Chondrocyte (in vitro differentiated cells): ENCODE data around the gene GUCY2F. TPM values are rescaled to one million over a fixed set of nuclear protein-coding genes. Genes with fewer than 3 reads are reported as not detected.

Experiments
- DNase-seq: peaks from one replicate; pipeline ENCODE4 v3.0.0; 2021; ENCODE audit warnings: mixed read lengths, low spot score
- H3K27ac Mint-ChIP-seq: one replicate; pipeline ENCODE4 v1.8.0; 2021; ENCODE audit warnings: mild to moderate bottlenecking, moderate library complexity, mixed read lengths; ENCODE audit not compliant: unreplicated experiment
- H3K27me3 Mint-ChIP-seq: 2 replicates; pipeline ENCODE4 v1.8.0; 2021; ENCODE audit warnings: low read depth, mixed read lengths
- H3K36me3 Mint-ChIP-seq: 2 replicates; pipeline ENCODE4 v1.8.0; 2021; ENCODE audit warnings: low read depth, mixed read lengths
- H3K4me1 Mint-ChIP-seq: 2 replicates; pipeline ENCODE4 v1.8.0; 2021; ENCODE audit warnings: low read depth, mild to moderate bottlenecking, mixed read lengths
- H3K4me3 Mint-ChIP-seq: one replicate; pipeline ENCODE4 v1.8.0; 2021; ENCODE audit warnings: mild to moderate bottlenecking, moderate library complexity, mixed read lengths; ENCODE audit not compliant: unreplicated experiment
- H3K9me3 Mint-ChIP-seq: 2 replicates; pipeline ENCODE4 v1.8.0; 2021; ENCODE audit warnings: low read depth, mixed read lengths
- CTCF ChIP-seq: fragments of 200-600 bp; sonication (generic); IDR thresholded peaks from 2 replicates; pipeline ENCODE4 v1.5.0; 2021; ENCODE audit warnings: antibody characterized with exemption, mild to moderate bottlenecking, moderate library complexity
- long read RNA-seq: library from polyadenylated mRNA; stranded (forward); transcript quantifications from one replicate; pipeline ENCODE4 v2.0.0, GENCODE V29; 2021
- total RNA-seq: library from RNA; stranded (reverse); gene quantifications from 3 replicates; pipeline ENCODE4 v1.2.1, GENCODE V29; 2021

The GUCY2F gene
- not detected in 3 replicates for total RNA-seq
- long read RNA-seq: 0 reads

- DNase-seq: no peak
Measured at GRCh38 chrX:109481986-109482385, at the start of gene GUCY2F. TSS of gene GUCY2F (minus strand) at chrX:109482086. CDS start at chrX:109475936, 6,150 bp downstream.

DNA sequence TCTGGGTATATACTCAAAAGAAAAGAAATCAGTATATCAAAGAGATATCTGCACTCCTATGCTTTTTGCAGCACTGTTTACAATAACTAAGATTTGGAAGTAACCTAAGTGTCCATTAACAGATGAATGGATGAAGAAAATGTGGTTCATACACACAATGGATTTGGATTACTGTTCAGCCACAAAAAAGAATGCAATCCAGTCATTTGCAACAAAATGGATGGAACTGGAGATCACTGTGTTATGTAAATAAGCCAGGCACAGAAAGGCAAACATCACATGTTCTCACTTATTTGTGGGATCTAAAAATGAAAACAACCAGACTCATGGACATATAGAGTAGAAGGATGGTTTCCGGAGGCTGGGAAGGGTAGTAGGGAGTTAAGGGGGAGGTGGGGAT, 37.1 kb upstream of the GUCY2F start:
- Mint-ChIP-seq H3K9me3 (no peaks in the 10 kb centered on the region), H3K36me3 (peaks cover 1% of the 10 kb centered on the region), H3K27me3 (peaks cover 49% of the 10 kb centered on the region), H3K27ac (no peak overlapping the region), H3K4me1 (no peaks in the 10 kb centered on the region), H3K4me3 (no peak overlapping the region)
- no peak for TF ChIP-seq CTCF
- DNase-seq: no peak

More at GRCh38 chrX:109481986-109482385, at the start of gene GUCY2F:
- no peaks in the 10 kb centered on the region for H3K9me3 Mint-ChIP-seq
- no peak within 1 kb of the TSS for H3K4me3 Mint-ChIP-seq
- no peak for TF ChIP-seq CTCF
- H3K36me3 Mint-ChIP-seq: no peaks in the 10 kb centered on the region
- peaks cover 3% of the 10 kb centered on the region for H3K4me1 Mint-ChIP-seq
- peaks cover 22% of the 10 kb centered on the region for H3K27me3 Mint-ChIP-seq
- no peak within 1 kb of the TSS for H3K27ac Mint-ChIP-seq

- Mint-ChIP-seq H3K36me3 (no peaks in the 10 kb centered on the region), H3K27me3 (peaks cover 47% of the 10 kb centered on the region), H3K27ac (no peak overlapping the region), H3K4me3 (no peak overlapping the region), H3K4me1 (no peaks in the 10 kb centered on the region), H3K9me3 (peaks cover 5% of the 10 kb centered on the region)
- no peak for DNase-seq
- TF ChIP-seq CTCF: no peak
Measured at GRCh38 chrX:109511113-109511512, 29.2 kb upstream of the GUCY2F start.

DNA sequence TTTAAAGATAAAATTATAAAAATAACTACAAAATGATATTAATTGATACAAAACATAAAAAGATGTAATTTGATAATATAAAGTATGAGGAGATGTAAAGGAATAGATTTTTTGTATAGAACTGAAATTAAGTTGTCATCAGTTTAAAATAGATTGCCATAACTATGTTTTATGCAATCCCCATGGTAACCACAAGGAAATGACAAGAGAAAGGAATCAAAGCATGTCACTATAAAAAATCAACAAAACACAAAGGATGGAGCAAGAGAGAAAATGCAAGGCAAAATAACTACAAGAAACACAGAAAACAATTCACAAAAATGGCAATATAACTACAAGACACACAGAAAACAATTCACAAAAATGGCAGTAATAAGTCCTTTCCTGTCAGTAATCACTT, 27.0 kb upstream of the GUCY2F start:
- Mint-ChIP-seq H3K9me3 (peaks cover 5% of the 10 kb centered on the region), H3K27me3 (peaks cover 36% of the 10 kb centered on the region), H3K27ac (no peak overlapping the region), H3K36me3 (no peaks in the 10 kb centered on the region), H3K4me3 (no peak overlapping the region), H3K4me1 (no peaks in the 10 kb centered on the region)
- no peak for TF ChIP-seq CTCF
- DNase-seq: no peak

DNA sequence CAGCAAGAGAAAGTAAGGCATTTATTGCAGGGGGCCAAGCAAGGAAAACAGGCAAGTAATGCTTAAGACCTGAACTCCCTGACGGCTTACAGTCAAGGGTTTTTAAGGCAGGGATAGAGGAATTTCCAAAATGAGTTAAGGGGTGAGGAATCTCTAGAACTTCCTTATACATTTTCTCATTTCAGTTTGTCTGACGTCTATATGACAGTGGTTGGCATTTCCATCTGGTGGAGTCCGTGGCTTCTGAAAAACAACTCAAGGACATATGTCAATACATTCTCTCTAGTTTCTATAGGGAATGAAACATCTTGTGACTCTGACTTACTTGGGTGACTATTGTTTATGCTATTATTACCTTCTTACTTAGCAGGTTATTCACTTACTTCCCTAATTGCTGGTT, 19.3 kb upstream of the GUCY2F start:
- Mint-ChIP-seq H3K27ac (no peak overlapping the region), H3K4me1 (no peaks in the 10 kb centered on the region), H3K27me3 (peaks cover 27% of the 10 kb centered on the region), H3K4me3 (no peak overlapping the region), H3K36me3 (no peaks in the 10 kb centered on the region), H3K9me3 (no peaks in the 10 kb centered on the region)
- TF ChIP-seq CTCF: no peak
- DNase-seq: no peak
